ENCODE measurements around the gene KIF18A.

GRCh38 chr11:28110108-28110820, 2.3 kb upstream of the KIF18A start:
- TF ChIP-seq GATA3 (IDR thresholded peaks at IDR 0.05; ENCODE audit: low read depth, low read length), result no peak
- no peak for TF ChIP-seq GATA2 (IDR thresholded peaks at IDR 0.05; ENCODE audit: low read depth, low read length)

Measured in SH-SY5Y (cell line).